HG03565 (cell line): ENCODE data around the gene ATP2A3.
"Not testable (repeated sequence)": the region's sequence is repeated elsewhere in the genome, so short reads cannot be mapped to it uniquely, and the experiment has no call there.

Source experiments
- ATAC-seq: cut with Tn5 transposase; IDR thresholded peaks from one replicate; pipeline ENCODE4 v1.9.1; 2021; ENCODE audit warnings: mild to moderate bottlenecking, moderate library complexity; ENCODE audit not compliant: unreplicated experiment

ATP2A3 gene

GRCh38 chr17:3956983-3957382 lies 7.3 kb downstream of the ATP2A3 start:
- ATAC-seq = no peak

GRCh38 chr17:3956327-3956957 lies 7.8 kb downstream of the ATP2A3 start:
- no peak for ATAC-seq

GRCh38 chr17:3955673-3955988 lies 8.6 kb downstream of the ATP2A3 start:
- no peak for ATAC-seq

GRCh38 chr17:3954976-3955672 lies 9.1 kb downstream of the ATP2A3 start:
- ATAC-seq = no peak

GRCh38 chr17:3954086-3954485 lies 10.2 kb downstream of the ATP2A3 start:
- no peak for ATAC-seq

- ATAC-seq = no peak
These were observed 10.7 kb downstream of the ATP2A3 start for GRCh38 chr17:3953542-3953941.

- no peak for ATAC-seq
These were observed 12.1 kb downstream of the ATP2A3 start for GRCh38 chr17:3952186-3952585.

- ATAC-seq = no peak
These were observed 12.8 kb downstream of the ATP2A3 start for GRCh38 chr17:3951420-3951819.

GRCh38 chr17:3951003-3951402 lies 13.2 kb downstream of the ATP2A3 start:
- ATAC-seq = no peak

GRCh38 chr17:3950584-3950983 lies 13.7 kb downstream of the ATP2A3 start:
- no peak for ATAC-seq

- no peak for ATAC-seq
These were observed 14.8 kb downstream of the ATP2A3 start for GRCh38 chr17:3949418-3949817.

GRCh38 chr17:3948551-3948950 lies 15.7 kb downstream of the ATP2A3 start:
- not testable (repeated sequence) for ATAC-seq

GRCh38 chr17:3947318-3947810 lies 16.9 kb downstream of the ATP2A3 start:
- ATAC-seq = no peak

GRCh38 chr17:3946711-3947235 lies 17.5 kb downstream of the ATP2A3 start:
- no peak for ATAC-seq

GRCh38 chr17:3944485-3945388 lies 19.5 kb downstream of the ATP2A3 start:
- ATAC-seq = no peak

GRCh38 chr17:3943240-3943891 lies 20.9 kb downstream of the ATP2A3 start:
- no peak for ATAC-seq

- ATAC-seq = no peak
These were observed 23.1 kb downstream of the ATP2A3 start for GRCh38 chr17:3940965-3941698.

- no peak for ATAC-seq
These were observed 26.9 kb downstream of the ATP2A3 start for GRCh38 chr17:3937359-3937758.

GRCh38 chr17:3935825-3936355 lies 28.3 kb downstream of the ATP2A3 start:
- ATAC-seq = no peak

GRCh38 chr17:3935140-3935542 lies 29.1 kb downstream of the ATP2A3 start:
- no peak for ATAC-seq
